ENCODE results near the gene PEX5.

GRCh38 chr12:7150356-7150755, 39.1 kb upstream of the PEX5 start:
- no peak for TF ChIP-seq ZNF629 (tag by site-specific recombination; IDR thresholded peaks at IDR 0.05)
- no peak for TF ChIP-seq ZNF324 (tag by site-specific recombination; IDR thresholded peaks at IDR 0.05)
- no peak for TF ChIP-seq ZBTB21 (tag by site-specific recombination; IDR thresholded peaks at IDR 0.05)
- TF ChIP-seq ZNF302 (tag by site-specific recombination; IDR thresholded peaks at IDR 0.05; ENCODE audit: low read depth): no peak
- no peak for TF ChIP-seq ZNF639 (tag by site-specific recombination; IDR thresholded peaks at IDR 0.05)
- no peak for TF ChIP-seq CTCF (tag by site-specific recombination; IDR thresholded peaks at IDR 0.05)
- TF ChIP-seq ELK4 (IDR thresholded peaks at IDR 0.05; ENCODE audit: borderline replicate concordance, low read depth, low read length): no peak
- no peak for TF ChIP-seq ZNF132 (tag by site-specific recombination; IDR thresholded peaks at IDR 0.05; ENCODE audit: borderline replicate concordance)
- no peak for TF ChIP-seq REST (tag by site-specific recombination; IDR thresholded peaks at IDR 0.05)
- no peak for TF ChIP-seq ZNF274 (IDR thresholded peaks at IDR 0.05; ENCODE audit: low read length)
- TF ChIP-seq ZNF274 (tag by site-specific recombination; IDR thresholded peaks at IDR 0.05; ENCODE audit: borderline replicate concordance): no peak

Data from HEK293 (cell line).